ENCODE data around the gene SRM. TPM values are rescaled to one million over a fixed set of nuclear protein-coding genes. Genes with fewer than 3 reads are reported as not detected.
"Not testable (repeated sequence)": the region's sequence is repeated elsewhere in the genome, so short reads cannot be mapped to it uniquely, and the experiment has no call there.

The SRM gene
- total RNA-seq, 1 donor = 24.6 TPM

DNA sequence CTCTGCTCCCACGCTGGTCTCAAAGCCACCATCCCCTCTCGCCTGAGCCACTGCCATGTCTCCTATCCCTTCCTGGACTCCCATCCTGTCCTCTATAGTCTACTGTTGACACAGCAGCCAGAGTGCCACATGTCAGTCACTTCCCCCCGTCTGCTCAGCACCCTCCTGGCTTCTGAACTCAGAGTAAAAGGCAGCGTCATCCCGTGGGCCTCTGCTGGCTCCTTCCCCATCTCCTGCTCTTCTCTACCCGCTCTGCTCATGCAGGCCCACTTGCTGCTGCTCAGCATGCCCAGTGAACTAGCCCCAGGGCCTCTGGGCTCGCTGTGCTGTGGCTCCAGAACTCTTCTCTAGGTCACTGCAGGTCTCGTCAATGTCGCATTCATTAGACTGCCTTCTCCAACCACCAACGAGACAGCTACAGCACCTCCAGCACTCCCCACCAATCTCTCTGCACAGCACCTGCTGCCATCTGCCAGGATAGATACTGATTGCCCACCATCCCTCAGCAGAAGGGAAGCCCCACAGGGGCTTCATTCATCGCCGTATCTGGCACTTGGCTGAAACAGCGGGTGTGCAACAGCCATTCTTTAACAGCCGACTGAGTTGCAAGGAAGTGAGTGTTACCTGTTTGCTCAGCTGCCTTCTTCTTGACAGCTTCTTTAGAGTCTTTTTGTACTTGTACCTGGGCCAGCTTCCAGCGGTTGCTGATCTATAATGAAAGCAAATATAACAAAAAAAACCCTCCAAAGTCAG is 11.8 kb upstream of the SRM start:
- no peak for DNase-seq (ENCODE audit: low read depth)
- H3K4me3 ChIP-seq (ENCODE audit: low read depth, low read length) = no peak overlapping the region
- TF ChIP-seq CTCF (IDR thresholded peaks at IDR 0.05; ENCODE audit: insufficient read depth, low read depth, low read length) = no peak

DNA sequence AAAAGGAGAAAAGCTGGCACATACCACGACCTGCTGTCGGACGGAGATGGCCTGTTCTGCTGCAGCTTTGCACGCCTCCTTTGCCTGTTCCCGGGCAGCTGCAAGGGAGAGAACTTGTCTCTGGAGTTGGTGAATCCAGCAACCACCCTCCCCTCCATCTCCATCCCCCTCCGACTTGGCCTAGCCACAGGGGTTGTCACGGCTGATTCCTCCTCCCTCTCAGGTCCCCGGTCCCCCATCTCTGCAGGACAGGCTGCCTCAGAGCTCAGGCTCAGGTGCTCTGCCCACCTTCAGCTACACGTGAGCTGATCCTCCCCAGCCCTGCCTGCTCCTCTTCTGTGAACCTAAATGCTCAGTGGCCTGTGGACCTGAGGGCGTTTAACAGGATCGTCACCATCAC is 11.1 kb upstream of the SRM start:
- no peak overlapping the region for H3K4me3 ChIP-seq (ENCODE audit: low read depth, low read length)
- no peak for DNase-seq (ENCODE audit: low read depth)
- no peak for TF ChIP-seq CTCF (IDR thresholded peaks at IDR 0.05; ENCODE audit: insufficient read depth, low read depth, low read length)

DNA sequence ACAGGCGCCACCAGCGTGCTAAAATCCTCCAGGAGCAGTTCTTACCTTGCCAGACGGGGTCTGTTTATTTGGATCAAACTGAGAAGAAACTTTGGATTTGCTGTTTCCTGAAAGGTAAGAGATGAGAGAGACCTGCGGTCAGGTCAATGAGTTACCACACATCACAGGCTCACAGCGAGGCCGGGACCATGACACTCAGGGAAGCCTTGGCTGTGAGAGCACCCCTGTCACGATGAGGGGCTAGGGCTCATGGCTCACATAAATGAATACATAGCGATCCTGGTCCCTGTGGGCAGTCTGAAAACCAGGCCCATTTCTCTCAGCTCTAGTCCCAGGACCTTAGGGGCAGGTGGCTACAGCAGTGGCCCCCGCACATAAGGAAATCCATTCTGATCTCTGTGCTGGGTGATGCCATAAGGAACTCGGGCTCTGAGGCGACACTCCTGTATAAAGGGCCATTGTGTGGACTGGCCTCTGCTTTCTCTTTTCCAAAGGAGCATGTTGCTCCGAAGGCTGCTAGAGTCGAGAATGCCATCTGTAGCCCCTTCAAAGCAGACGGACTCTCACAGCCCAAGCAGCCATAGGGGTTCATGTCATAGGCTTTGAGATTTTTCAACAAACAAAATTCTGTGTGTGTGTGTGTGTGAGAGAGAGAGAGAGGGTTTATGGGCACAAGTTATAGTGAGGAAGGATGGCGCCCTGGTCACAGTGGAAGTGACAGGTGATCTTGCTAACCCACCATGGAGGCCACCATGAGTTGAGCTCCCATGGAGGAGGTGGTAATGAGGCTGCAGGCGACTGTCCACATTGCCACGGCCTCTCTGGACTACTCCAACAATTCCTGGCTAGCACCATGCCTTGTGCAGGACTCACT is 9.0 kb upstream of the SRM start:
- no peak overlapping the region for H3K4me3 ChIP-seq (ENCODE audit: low read depth, low read length)
- DNase-seq (ENCODE audit: low read depth) = no peak
- TF ChIP-seq CTCF (IDR thresholded peaks at IDR 0.05; ENCODE audit: insufficient read depth, low read depth, low read length) = no peak

DNA sequence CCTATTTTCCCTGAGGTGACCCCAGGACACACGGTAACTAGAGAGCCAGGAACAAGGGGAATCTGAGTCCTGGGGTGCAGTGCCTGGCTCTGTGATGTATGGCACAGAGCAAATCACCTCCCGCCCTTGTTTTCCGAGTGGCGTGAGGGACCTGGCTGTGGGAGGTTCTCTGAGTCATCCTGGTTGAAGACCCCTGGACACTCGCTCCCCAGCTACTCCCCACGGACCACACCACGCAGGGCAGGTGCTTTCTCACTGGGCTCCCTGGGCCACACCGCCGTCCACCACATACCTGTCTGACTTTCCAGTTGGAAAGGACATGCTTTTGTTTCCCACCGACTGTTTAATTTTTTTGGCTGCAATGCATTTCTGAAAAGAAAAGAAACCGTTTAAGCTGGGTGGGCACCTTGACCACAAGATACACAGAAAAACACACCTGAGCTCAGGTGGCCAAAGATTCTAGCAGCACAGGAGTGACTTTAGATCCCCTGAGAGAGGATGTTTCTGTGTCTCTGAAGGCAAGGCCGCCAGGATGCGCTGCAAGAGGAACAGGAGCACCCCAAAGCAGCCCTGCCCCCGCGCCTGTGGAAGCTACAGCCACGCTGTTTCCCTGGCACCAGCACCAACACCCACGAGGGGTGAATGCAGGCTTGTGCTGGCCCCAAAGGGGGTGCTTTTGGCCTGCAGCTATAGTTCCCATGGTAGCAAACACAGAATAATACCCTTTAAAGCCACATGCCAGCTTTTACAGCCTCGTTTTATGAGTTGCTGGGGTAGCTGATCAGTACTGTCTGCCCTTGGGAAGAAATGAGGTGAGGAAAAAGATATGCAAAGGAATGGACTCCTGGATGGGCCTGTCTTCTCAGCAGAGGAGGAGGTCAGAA is 8.1 kb upstream of the SRM start:
- no peak overlapping the region for H3K4me3 ChIP-seq (ENCODE audit: low read depth, low read length)
- no peak for DNase-seq (ENCODE audit: low read depth)
- TF ChIP-seq CTCF (IDR thresholded peaks at IDR 0.05; ENCODE audit: insufficient read depth, low read depth, low read length) = no peak

- TF ChIP-seq CTCF (IDR thresholded peaks at IDR 0.05; ENCODE audit: insufficient read depth, low read depth, low read length) = no peak
- H3K4me3 ChIP-seq (ENCODE audit: low read depth, low read length) = no peak overlapping the region
- no peak for DNase-seq (ENCODE audit: low read depth)
Observed at GRCh38 chr1:11065796-11066195, 6.0 kb upstream of the SRM start.

DNA sequence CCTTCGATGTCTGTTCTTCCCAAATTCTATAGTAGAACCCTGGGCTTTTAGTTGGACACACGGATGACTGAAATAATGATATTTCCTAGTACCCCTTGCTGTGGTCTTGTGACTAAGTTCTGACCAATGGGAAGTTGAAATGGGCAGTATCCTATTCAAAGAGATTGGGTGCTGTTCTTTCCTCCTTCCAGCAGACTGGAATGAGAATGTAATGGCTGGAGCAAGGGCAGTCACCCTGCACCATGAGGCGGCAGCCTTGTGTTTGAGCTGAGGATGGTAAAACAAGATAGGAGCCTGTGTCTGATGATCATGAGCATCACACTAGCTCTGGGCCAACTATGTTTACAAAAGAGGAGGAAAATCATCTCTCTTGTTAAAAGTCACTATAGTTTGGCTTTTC is 5.1 kb upstream of the SRM start:
- H3K4me3 ChIP-seq (ENCODE audit: low read depth, low read length) = no peak overlapping the region

DNA sequence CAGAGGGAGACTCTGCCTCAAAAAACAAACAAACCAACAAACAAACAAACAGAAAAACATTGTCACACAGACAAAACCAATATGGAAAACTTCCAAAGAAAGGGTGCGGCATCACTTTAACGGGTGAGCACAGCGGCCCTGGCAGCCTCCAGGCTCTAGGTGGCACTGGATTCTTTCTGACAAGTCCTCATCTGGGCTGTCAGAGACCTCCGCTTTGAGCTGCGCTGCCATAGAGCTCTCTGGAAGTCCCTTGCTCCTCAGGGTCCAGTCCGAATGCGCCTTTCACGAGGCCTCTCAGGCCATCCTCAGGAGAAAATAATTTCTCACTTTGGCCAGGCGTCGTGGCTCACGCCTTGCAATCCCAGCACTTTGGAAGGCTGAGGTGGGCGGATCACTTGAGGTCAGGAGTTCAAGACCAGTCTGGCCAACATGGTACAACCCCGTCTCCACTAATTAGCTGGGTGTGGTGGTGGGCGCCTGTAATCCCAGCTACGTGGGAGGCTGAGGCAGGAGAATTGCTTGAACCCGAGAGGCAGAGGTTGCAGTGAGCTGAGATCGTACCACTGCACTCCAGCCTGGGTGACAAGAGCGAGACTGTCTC is 4.2 kb upstream of the SRM start:
- not testable (repeated sequence) for H3K4me3 ChIP-seq (ENCODE audit: low read depth, low read length); DNase-seq (ENCODE audit: low read depth)

More for the DNA sequence above, 5.1 kb upstream of the SRM start:
- no peak for DNase-seq (ENCODE audit: low read depth)
- TF ChIP-seq CTCF (IDR thresholded peaks at IDR 0.05; ENCODE audit: insufficient read depth, low read depth, low read length) = no peak
